Measurements from ENCODE around the gene ADGRB2. TPM values are rescaled to one million over a fixed set of nuclear protein-coding genes. Genes with fewer than 3 reads are reported as not detected.

Gene ADGRB2
- total RNA-seq, 1 experiment from 2014 or later: 10.9 TPM

GRCh38 chr1:31762323-31762722 lies 1.8 kb downstream of the ADGRB2 start:
- H3K4me1 ChIP-seq (ENCODE audit: insufficient read depth, low read length): peaks cover 6% of the 10 kb centered on the region; the same call in 1 of the 2 replicates

More at GRCh38 chr1:31762323-31762722, 1.8 kb downstream of the ADGRB2 start:
- no peaks in the 10 kb centered on the region for H3K79me2 ChIP-seq (ENCODE audit: insufficient read depth, low read length)
- Mint-ChIP-seq H3K9me3 (no peaks in the 10 kb centered on the region; a peak in 1 of 5 replicates), H3K36me3 (ENCODE audit: insufficient read depth in 1 of 3, low read depth in 3 of 3) (no peaks in the 10 kb centered on the region), H3K27ac (no peak overlapping the region), H3K27me3 (ENCODE audit: low read depth) (peaks cover 39% of the 10 kb centered on the region), H3K4me3 (peak overlapping the region; percentile 12 to 78; a peak in 3 of 5 replicates), H3K4me1 (peaks cover 50 to 69% of the 10 kb centered on the region in 2 experiments)
- no peak overlapping the region for H4K8ac ChIP-seq (replicated peaks; ENCODE audit: insufficient read length, low read depth, low read length)
- H2BK15ac ChIP-seq (ENCODE audit: low read depth, low read length): no peak overlapping the region
- H2BK5ac ChIP-seq (ENCODE audit: insufficient read length, low read length): no peak overlapping the region
- no peak overlapping the region for H2AFZ ChIP-seq (ENCODE audit: low read length)
- H3T11ph ChIP-seq (ENCODE audit: low read length): no peak overlapping the region
- H2BK20ac ChIP-seq (ENCODE audit: low read depth, low read length, poor library complexity, severe bottlenecking): no peak overlapping the region
- WGBS (ENCODE audit: extremely low coverage, insufficient read length, low lambda C conversion rate): no CpG with 5 or more reads among the region's 7 CpGs
- H3K56ac ChIP-seq (ENCODE audit: insufficient read length, low read depth, low read length): no peak overlapping the region
- H2AK5ac ChIP-seq (ENCODE audit: insufficient read length, low read length): no peak overlapping the region
- no peak overlapping the region for H3K9ac ChIP-seq (ENCODE audit: extremely low read depth, insufficient read length, low read length)
- no peak for TF ChIP-seq CTCF (conservative IDR thresholded peaks at IDR 0.05)
- no peaks in the 10 kb centered on the region for H4K20me1 ChIP-seq (ENCODE audit: control insufficient read depth, insufficient read depth, insufficient read length)
- no peak overlapping the region for H2BK120ac ChIP-seq (ENCODE audit: low read depth, low read length, poor library complexity, severe bottlenecking)
- H3K27ac ChIP-seq (ENCODE audit: insufficient read length, low read depth, low read length): no peak overlapping the region
- H4K91ac ChIP-seq (ENCODE audit: insufficient read length, low read depth, low read length): no peak overlapping the region
- no peaks in the 10 kb centered on the region for H3K9me3 ChIP-seq (ENCODE audit: control insufficient read depth, low read depth, low read length)
- no peak overlapping the region for H3K18ac ChIP-seq (ENCODE audit: insufficient read length, low read depth, low read length)
- no peak for DNase-seq
- no peak overlapping the region for H3K4me2 ChIP-seq (ENCODE audit: insufficient read depth, insufficient read length, low read length)
- no peak overlapping the region for H2BK12ac ChIP-seq (ENCODE audit: insufficient read length, low read depth, low read length)
- H3K14ac ChIP-seq (ENCODE audit: insufficient read depth, low read length): no peak overlapping the region
- H3K79me1 ChIP-seq (ENCODE audit: insufficient read depth, low read depth, low read length, poor library complexity, severe bottlenecking): no peaks in the 10 kb centered on the region
- no peak overlapping the region for H3K23ac ChIP-seq (ENCODE audit: insufficient read length, low read depth, low read length)
- H3K23me2 ChIP-seq (ENCODE audit: insufficient read length, low read depth, low read length, poor library complexity, severe bottlenecking): peaks cover 10% of the 10 kb centered on the region
- no peak overlapping the region for H4K5ac ChIP-seq (ENCODE audit: insufficient read length, low read depth, low read length)
- H3K27me3 ChIP-seq (ENCODE audit: insufficient read depth, low read length): peaks cover 2% of the 10 kb centered on the region; the same call in 1 of the 2 replicates
- no peak overlapping the region for H3K4ac ChIP-seq (ENCODE audit: low read depth, low read length)
